ENCODE measurements around the gene NBPF1.
"Not testable (repeated sequence)": the region's sequence is repeated elsewhere in the genome, so short reads cannot be mapped to it uniquely, and the experiment has no call there.

NBPF1 gene

GRCh38 chr1:16611164-16611563 lies 2.2 kb downstream of the NBPF1 start:
- Histone ChIP-seq H3K27me3 (ENCODE audit: control insufficient read depth, insufficient read depth, low read length, poor library complexity, severe bottlenecking) (peaks cover 40% of the 10 kb centered on the region), H3K4me1 (ENCODE audit: control insufficient read depth, insufficient read depth, low read length) (peaks cover 20% of the 10 kb centered on the region), H3K36me3 (ENCODE audit: control insufficient read depth, insufficient read depth, low read length) (peaks cover 20% of the 10 kb centered on the region)
- WGBS, 2 experiments = 87 to 92% methylated on average over 3 of the region's 4 CpGs
- H3K4me3 ChIP-seq (ENCODE audit: insufficient read depth, low read depth, low read length); H3K27ac ChIP-seq (ENCODE audit: insufficient read depth, low read depth, low read length, poor library complexity, severe bottlenecking); H3K9me3 ChIP-seq (ENCODE audit: control insufficient read depth, low read length): not testable (repeated sequence)

GRCh38 chr1:16610553-16610952 lies 2.8 kb downstream of the NBPF1 start:
- not testable (repeated sequence) for H3K9me3 ChIP-seq (ENCODE audit: control insufficient read depth, low read length)
- 93% methylated on average over 5 of the region's 5 CpGs for whole genome bisulfite sequencing, 2 experiments
- peaks cover 27% of the 10 kb centered on the region for H3K36me3 ChIP-seq (ENCODE audit: control insufficient read depth, insufficient read depth, low read length)

GRCh38 chr1:16609761-16610160 lies 3.6 kb downstream of the NBPF1 start:
- WGBS, 2 experiments = 93 to 94% methylated on average over 4 of the region's 4 CpGs
- H3K27ac ChIP-seq (ENCODE audit: insufficient read depth, low read depth, low read length, poor library complexity, severe bottlenecking) = not testable (repeated sequence)

More at GRCh38 chr1:16610553-16610952, 2.8 kb downstream of the NBPF1 start:
- H3K4me3 ChIP-seq (ENCODE audit: insufficient read depth, low read depth, low read length); H3K27ac ChIP-seq (ENCODE audit: insufficient read depth, low read depth, low read length, poor library complexity, severe bottlenecking): not testable (repeated sequence)
- Histone ChIP-seq H3K4me1 (ENCODE audit: control insufficient read depth, insufficient read depth, low read length) (peaks cover 20% of the 10 kb centered on the region), H3K27me3 (ENCODE audit: control insufficient read depth, insufficient read depth, low read length, poor library complexity, severe bottlenecking) (peaks cover 37% of the 10 kb centered on the region)

GRCh38 chr1:16608838-16609560 lies 4.4 kb downstream of the NBPF1 start:
- Histone ChIP-seq H3K36me3 (ENCODE audit: control insufficient read depth, insufficient read depth, low read length) (peaks cover 30% of the 10 kb centered on the region), H3K4me3 (ENCODE audit: insufficient read depth, low read depth, low read length) (no peak overlapping the region), H3K9me3 (ENCODE audit: control insufficient read depth, low read length) (no peaks in the 10 kb centered on the region), H3K27me3 (ENCODE audit: control insufficient read depth, insufficient read depth, low read length, poor library complexity, severe bottlenecking) (peaks cover 21% of the 10 kb centered on the region), H3K4me1 (ENCODE audit: control insufficient read depth, insufficient read depth, low read length) (peaks cover 13% of the 10 kb centered on the region), H3K27ac (ENCODE audit: insufficient read depth, low read depth, low read length, poor library complexity, severe bottlenecking) (no peak overlapping the region)
- WGBS, 2 experiments = 91 to 92% methylated on average over 8 to 9 of the region's 9 CpGs

More at GRCh38 chr1:16609761-16610160, 3.6 kb downstream of the NBPF1 start:
- Histone ChIP-seq H3K4me1 (ENCODE audit: control insufficient read depth, insufficient read depth, low read length) (peaks cover 20% of the 10 kb centered on the region), H3K36me3 (ENCODE audit: control insufficient read depth, insufficient read depth, low read length) (peaks cover 30% of the 10 kb centered on the region), H3K27me3 (ENCODE audit: control insufficient read depth, insufficient read depth, low read length, poor library complexity, severe bottlenecking) (peaks cover 29% of the 10 kb centered on the region)
- H3K9me3 ChIP-seq (ENCODE audit: control insufficient read depth, low read length); H3K4me3 ChIP-seq (ENCODE audit: insufficient read depth, low read depth, low read length): not testable (repeated sequence)

- H3K27ac ChIP-seq (ENCODE audit: insufficient read depth, low read depth, low read length, poor library complexity, severe bottlenecking); H3K4me1 ChIP-seq (ENCODE audit: control insufficient read depth, insufficient read depth, low read length); H3K9me3 ChIP-seq (ENCODE audit: control insufficient read depth, low read length); H3K4me3 ChIP-seq (ENCODE audit: insufficient read depth, low read depth, low read length): not testable (repeated sequence)
- 92% methylated on average over 10 of the region's 10 CpGs for WGBS, 2 experiments
- Histone ChIP-seq H3K27me3 (ENCODE audit: control insufficient read depth, insufficient read depth, low read length, poor library complexity, severe bottlenecking) (peaks cover 19% of the 10 kb centered on the region), H3K36me3 (ENCODE audit: control insufficient read depth, insufficient read depth, low read length) (peaks cover 30% of the 10 kb centered on the region)
Observed at GRCh38 chr1:16607853-16608815, 5.2 kb downstream of the NBPF1 start.

- peaks cover 7% of the 10 kb centered on the region for H3K4me1 ChIP-seq (ENCODE audit: control insufficient read depth, insufficient read depth, low read length)
- no peak overlapping the region for H3K27ac ChIP-seq (ENCODE audit: insufficient read depth, low read depth, low read length, poor library complexity, severe bottlenecking)
- H3K9me3 ChIP-seq (ENCODE audit: control insufficient read depth, low read length) = no peaks in the 10 kb centered on the region
- WGBS, 2 experiments = 91 to 92% methylated on average over 2 of the region's 2 CpGs
- H3K36me3 ChIP-seq (ENCODE audit: control insufficient read depth, insufficient read depth, low read length) = peaks cover 30% of the 10 kb centered on the region
- no peak overlapping the region for H3K4me3 ChIP-seq (ENCODE audit: insufficient read depth, low read depth, low read length)
- peaks cover 14% of the 10 kb centered on the region for H3K27me3 ChIP-seq (ENCODE audit: control insufficient read depth, insufficient read depth, low read length, poor library complexity, severe bottlenecking)
Observed at GRCh38 chr1:16607433-16607851, 5.9 kb downstream of the NBPF1 start.

GRCh38 chr1:16606666-16607432 lies 6.5 kb downstream of the NBPF1 start:
- not testable (repeated sequence) for H3K9me3 ChIP-seq (ENCODE audit: control insufficient read depth, low read length); H3K27me3 ChIP-seq (ENCODE audit: control insufficient read depth, insufficient read depth, low read length, poor library complexity, severe bottlenecking); H3K4me3 ChIP-seq (ENCODE audit: insufficient read depth, low read depth, low read length); H3K27ac ChIP-seq (ENCODE audit: insufficient read depth, low read depth, low read length, poor library complexity, severe bottlenecking); H3K4me1 ChIP-seq (ENCODE audit: control insufficient read depth, insufficient read depth, low read length)
- peaks cover 30% of the 10 kb centered on the region for H3K36me3 ChIP-seq (ENCODE audit: control insufficient read depth, insufficient read depth, low read length)
- WGBS, 2 experiments = 91 to 95% methylated on average over 5 of the region's 5 CpGs

- WGBS, 2 experiments = 89 to 90% methylated on average over 12 of the region's 12 CpGs
- Histone ChIP-seq H3K4me1 (ENCODE audit: control insufficient read depth, insufficient read depth, low read length) (no peaks in the 10 kb centered on the region), H3K4me3 (ENCODE audit: insufficient read depth, low read depth, low read length) (no peak overlapping the region), H3K27ac (ENCODE audit: insufficient read depth, low read depth, low read length, poor library complexity, severe bottlenecking) (no peak overlapping the region), H3K36me3 (ENCODE audit: control insufficient read depth, insufficient read depth, low read length) (peaks cover 30% of the 10 kb centered on the region), H3K9me3 (ENCODE audit: control insufficient read depth, low read length) (no peaks in the 10 kb centered on the region), H3K27me3 (ENCODE audit: control insufficient read depth, insufficient read depth, low read length, poor library complexity, severe bottlenecking) (no peaks in the 10 kb centered on the region)
Observed at GRCh38 chr1:16605532-16606505, 7.5 kb downstream of the NBPF1 start.

- Histone ChIP-seq H3K27me3 (ENCODE audit: control insufficient read depth, insufficient read depth, low read length, poor library complexity, severe bottlenecking) (no peaks in the 10 kb centered on the region), H3K36me3 (ENCODE audit: control insufficient read depth, insufficient read depth, low read length) (peaks cover 30% of the 10 kb centered on the region), H3K27ac (ENCODE audit: insufficient read depth, low read depth, low read length, poor library complexity, severe bottlenecking) (no peak overlapping the region), H3K4me3 (ENCODE audit: insufficient read depth, low read depth, low read length) (no peak overlapping the region), H3K4me1 (ENCODE audit: control insufficient read depth, insufficient read depth, low read length) (no peaks in the 10 kb centered on the region), H3K9me3 (ENCODE audit: control insufficient read depth, low read length) (no peaks in the 10 kb centered on the region)
- 90 to 97% methylated on average over 1 of the region's 1 CpG for WGBS, 2 experiments
Observed at GRCh38 chr1:16605213-16605525, 8.2 kb downstream of the NBPF1 start.
